Liver (tissue), 10 donors: ENCODE measurements around the gene DDR2. TPM values are rescaled to one million over a fixed set of nuclear protein-coding genes. Genes with fewer than 3 reads are reported as not detected.

Experiments
- DNase-seq: peaks from one replicate; pipeline ENCODE4 v3.0.0-alpha.2; 2017; ENCODE audit warnings: low spot score
- H3K27ac ChIP-seq, 2 donors: one replicate each; pipeline ENCODE4 v1.7.0; 2013; ENCODE audit warnings: inconsistent platforms in 2 of 2, low read length in 2 of 2, control low read depth in 1 of 2, low read depth in 1 of 2, mild to moderate bottlenecking in 1 of 2
- H3K27me3 ChIP-seq, 4 donors: one replicate each; pipeline versions ENCODE4 v1.6.1 to v1.7.0; 2013; ENCODE audit warnings: low read length in 3 of 4, inconsistent platforms in 1 of 4, mild to moderate bottlenecking in 1 of 4, moderate library complexity in 1 of 4; ENCODE audit not compliant: control insufficient read depth in 4 of 4, insufficient read depth in 4 of 4
- H3K36me3 ChIP-seq, 4 donors: one replicate each; pipeline versions ENCODE4 v1.6.1 to v1.7.0; 2013; ENCODE audit warnings: low read length in 3 of 4, mild to moderate bottlenecking in 3 of 4, low read depth in 1 of 4, moderate library complexity in 1 of 4; ENCODE audit not compliant: control insufficient read depth in 4 of 4, insufficient read depth in 3 of 4
- H3K4me1 ChIP-seq, 4 donors: one replicate each; pipeline versions ENCODE4 v1.6.1 to v1.7.0; 2013; ENCODE audit warnings: low read length in 3 of 4, mild to moderate bottlenecking in 3 of 4, moderate library complexity in 1 of 4; ENCODE audit not compliant: control insufficient read depth in 4 of 4, insufficient read depth in 4 of 4
- H3K4me3 ChIP-seq, 3 donors: one replicate each; pipeline versions ENCODE4 v1.6.1 to v1.7.0; 2013; ENCODE audit warnings: low read length in 3 of 3, control low read depth in 1 of 3, low read depth in 1 of 3, mild to moderate bottlenecking in 1 of 3
- H3K9ac ChIP-seq, 2 donors: one replicate each; pipeline ENCODE4 v1.7.0; 2013; ENCODE audit warnings: low read length in 2 of 2, mild to moderate bottlenecking in 2 of 2, moderate library complexity in 2 of 2, control low read depth in 1 of 2, low read depth in 1 of 2
- H3K9me3 ChIP-seq, 4 donors: one replicate each; pipeline versions ENCODE4 v1.6.1 to v1.7.0; 2013; ENCODE audit warnings: low read length in 3 of 4; ENCODE audit not compliant: control insufficient read depth in 4 of 4
- FOXA1 ChIP-seq: IDR thresholded peaks from 2 replicates; pipeline ENCODE4 v1.6.1; 2016; ENCODE audit warnings: antibody characterized with exemption
- JUND ChIP-seq, 2 donors: IDR thresholded peaks; 2 replicates each; pipeline ENCODE4 v1.6.1; 2016; ENCODE audit warnings: antibody characterized with exemption in 2 of 2
- ZBTB33 ChIP-seq: IDR thresholded peaks from 2 replicates; pipeline ENCODE4 v1.6.1; 2016; ENCODE audit warnings: antibody characterized with exemption
- WGBS: extraction: QIAGEN DNeasy Blood & Tissue Kit; methylation state at CpG from one replicate; pipeline ENCODE4 v1.1.7; 2013; 5-methylcytosine and 5-hydroxymethylcytosine counted together
- polyA plus RNA-seq, 2 donors: library from polyadenylated mRNA; stranded (reverse) in 1 of 2; unstranded in 1 of 2; fragments of 200-250 nt in 1 of 2; fragments of >200 nt in 1 of 2; fragmentation: Nextera tagmentation in 1 of 2; extraction: Ambion mirVana in 1 of 2; gene quantifications; one replicate each; pipeline versions ENCODE4 v1.2.1 to v1.2.3, GENCODE V29; 2013 to 2015
- small RNA-seq: library from RNA; depleted of rRNA; stranded (forward); fragments of <200 nt; gene quantifications from one replicate; pipeline ENCODE3, GENCODE V24; 2014
- total RNA-seq, 2 donors: library from RNA; depleted of rRNA; stranded (reverse); fragments of >200 nt; gene quantifications; one replicate each; pipeline ENCODE4 v1.2.3, GENCODE V29; 2014
- TF ChIP-seq, protein P1 (sequence below): fragments of 150-350 bp; IDR thresholded peaks from 2 replicates; pipeline ENCODE4 v1.5.1; 2017; ENCODE audit warnings: improper control_type of control experiment, low read depth, low read length; ENCODE audit not compliant: missing input control
- donor health status: healthy.
- donor health status: healthy.
- donor health status: healthy.
- donor health status: healthy.
- donor health status: healthy.

The DDR2 gene
- total and polyA plus RNA-seq, 4 donors, result 1.2 to 6.4 (median 2.1) TPM

DNA sequence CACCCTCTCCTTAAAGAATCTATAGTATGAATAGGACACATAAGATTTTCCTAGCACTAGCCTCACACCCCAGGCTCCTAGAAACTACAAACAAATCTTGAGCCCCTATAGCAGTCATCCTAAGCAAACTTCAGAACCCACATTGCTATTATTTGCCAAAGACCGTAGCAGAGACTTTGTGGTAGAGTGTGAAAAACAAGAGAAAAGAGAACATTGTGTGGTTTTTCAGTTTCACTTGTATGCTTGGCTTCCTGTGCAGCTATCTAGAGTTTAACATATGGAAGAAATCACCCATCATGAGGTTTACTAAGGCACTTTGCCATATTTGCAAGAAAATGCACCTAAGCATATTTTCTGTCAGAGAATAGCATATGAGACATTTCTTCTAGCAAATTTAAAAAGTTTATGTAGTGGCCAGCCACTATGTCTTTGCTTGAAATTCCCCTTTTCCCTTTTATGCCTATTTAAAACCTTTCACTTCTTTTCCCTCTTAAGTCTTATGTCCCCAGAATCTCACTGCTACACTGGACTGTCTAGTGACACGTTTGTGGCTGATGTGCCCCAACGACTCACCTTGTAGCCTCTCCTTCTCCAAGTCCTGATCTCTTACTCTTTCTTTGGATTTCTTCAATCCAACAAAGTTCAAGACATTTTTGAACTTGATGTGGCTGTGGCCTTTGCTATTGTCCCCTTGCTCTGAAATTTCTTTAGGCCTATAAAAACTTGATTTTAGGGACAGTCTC, 203.1 kb downstream of the DDR2 start:
- H3K4me1 ChIP-seq, result no peaks in the 10 kb centered on the region
- H3K4me3 ChIP-seq, result no peak overlapping the region
- no peaks in the 10 kb centered on the region for H3K36me3 ChIP-seq
- peaks cover 0 to 18% (median 9%) of the 10 kb centered on the region in 4 donors for H3K9me3 ChIP-seq
- WGBS, result 62% methylated on average over 3 of the region's 3 CpGs
- TF ChIP-seq JUND (IDR thresholded peaks at IDR 0.05) (no peak), ZBTB33 (no peak), FOXA1 (no peak)
- TF ChIP-seq, protein P1, sequence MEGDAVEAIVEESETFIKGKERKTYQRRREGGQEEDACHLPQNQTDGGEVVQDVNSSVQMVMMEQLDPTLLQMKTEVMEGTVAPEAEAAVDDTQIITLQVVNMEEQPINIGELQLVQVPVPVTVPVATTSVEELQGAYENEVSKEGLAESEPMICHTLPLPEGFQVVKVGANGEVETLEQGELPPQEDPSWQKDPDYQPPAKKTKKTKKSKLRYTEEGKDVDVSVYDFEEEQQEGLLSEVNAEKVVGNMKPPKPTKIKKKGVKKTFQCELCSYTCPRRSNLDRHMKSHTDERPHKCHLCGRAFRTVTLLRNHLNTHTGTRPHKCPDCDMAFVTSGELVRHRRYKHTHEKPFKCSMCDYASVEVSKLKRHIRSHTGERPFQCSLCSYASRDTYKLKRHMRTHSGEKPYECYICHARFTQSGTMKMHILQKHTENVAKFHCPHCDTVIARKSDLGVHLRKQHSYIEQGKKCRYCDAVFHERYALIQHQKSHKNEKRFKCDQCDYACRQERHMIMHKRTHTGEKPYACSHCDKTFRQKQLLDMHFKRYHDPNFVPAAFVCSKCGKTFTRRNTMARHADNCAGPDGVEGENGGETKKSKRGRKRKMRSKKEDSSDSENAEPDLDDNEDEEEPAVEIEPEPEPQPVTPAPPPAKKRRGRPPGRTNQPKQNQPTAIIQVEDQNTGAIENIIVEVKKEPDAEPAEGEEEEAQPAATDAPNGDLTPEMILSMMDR, result no peak
- H3K27me3 ChIP-seq, result no peaks in the 10 kb centered on the region
- no peak for DNase-seq
- H3K27ac ChIP-seq, result no peak overlapping the region
- H3K9ac ChIP-seq, result no peak overlapping the region

Small RNA genes lying within 50 kb of the gene (small RNA-seq; reads per million reads assigned to genes)
- gene RN7SL861P, result not detected

Other genes with a start within 250 kb of the DDR2 start
- under 1 TPM; 0.33 to 0.84 TPM for gene SH2D1B, start 220.3 kb upstream of the DDR2 start, total RNA-seq
- under 1 TPM; 0.17 to 0.28 TPM for gene SH2D1B, start 220.3 kb upstream of the DDR2 start, polyA plus RNA-seq
- gene UHMK1, start 134.6 kb upstream of the DDR2 start, total RNA-seq, result 10 to 100 TPM; 53.4 to 64.3 TPM
- 10 to 100 TPM; 15.8 to 20.4 TPM for gene UHMK1, start 134.6 kb upstream of the DDR2 start, polyA plus RNA-seq
- 100 to 1,000 TPM in 1 of 2 donors, 10 to 100 TPM in 1; 28.9 to 120 TPM for gene UAP1, start 70.7 kb upstream of the DDR2 start, total RNA-seq
- 10 to 100 TPM; 50.6 to 52.8 TPM for gene UAP1, start 70.7 kb upstream of the DDR2 start, polyA plus RNA-seq
- gene HSD17B7, start 158.2 kb downstream of the DDR2 start, total RNA-seq, result 100 to 1,000 TPM in 1 of 2 donors, 10 to 100 TPM in 1; 55.8 to 115 TPM
- 10 to 100 TPM; 22.9 to 31.1 TPM for gene HSD17B7, start 158.2 kb downstream of the DDR2 start, polyA plus RNA-seq
- gene CCDC190, start 228.7 kb downstream of the DDR2 start, total RNA-seq, result not detected
- gene CCDC190, start 228.7 kb downstream of the DDR2 start, polyA plus RNA-seq, result not detected